Endothelial cell of umbilical vein (primary cell): ENCODE results near the gene KIF6. TPM values are rescaled to one million over a fixed set of nuclear protein-coding genes. Genes with fewer than 3 reads are reported as not detected.

Source experiments
- BruUV-seq: library from RNA; stranded (reverse); fragments of 400-500 nt; replicated peaks from 2 replicates; lab custom pipeline; 2021; lab: Mats Ljungman, UMichigan
- CTCF ChIA-PET: fragments of 300-600, 350-600 bp; sonication (Branson Sonifier 250); formaldehyde crosslinking; loops from one replicate; lab custom pipeline; 2021; ENCODE audit warnings: antibody characterized with exemption, inconsistent platforms; lab: Charles Lee
- POLR2A ChIA-PET: fragments of 300-600, 350-600 bp; sonication (Branson Sonifier 250); formaldehyde crosslinking; loops from one replicate; lab custom pipeline; 2021; ENCODE audit warnings: antibody characterized with exemption, inconsistent platforms; lab: Charles Lee
- DNase-seq: peaks from one replicate; pipeline ENCODE4 v3.0.0-alpha.2; 2011; ENCODE audit warnings: low read depth, low spot score
- FAIRE-seq: peaks from 2 replicates; lab custom pipeline; 2011; peaks lifted over from hg19 to GRCh38; lab: Jason Lieb, UNC
- H2AFZ ChIP-seq: 2 replicates; pipeline ENCODE4 v1.6.0; 2012; ENCODE audit warnings: low read depth, low read length, control low read depth, inconsistent platforms
- H3K27ac ChIP-seq: 2 replicates; pipeline ENCODE4 v1.5.1; 2011; ENCODE audit warnings: low read depth, mild to moderate bottlenecking, control low read depth, low read length, moderate library complexity; ENCODE audit not compliant: insufficient read depth
- H3K27me3 ChIP-seq, 2 experiments: 2 replicates each; pipeline versions ENCODE4 v1.6.0 to v1.6.1; 2011; ENCODE audit warnings: low read length in 2 of 2, mixed read lengths in 1 of 2; ENCODE audit not compliant: control insufficient read depth in 2 of 2, insufficient read depth in 2 of 2
- H3K36me3 ChIP-seq, 2 experiments: 2 replicates in 1 of 2; 3 replicates in 1 of 2; pipeline ENCODE4 v1.5.1; 2011; ENCODE audit warnings: low read length in 2 of 2, mild to moderate bottlenecking in 1 of 2, moderate library complexity in 1 of 2; ENCODE audit not compliant: control insufficient read depth in 2 of 2, insufficient read depth in 2 of 2; ENCODE audit errors: extremely low read depth in 1 of 2
- H3K4me1 ChIP-seq: 3 replicates; pipeline ENCODE4 v1.5.1; 2011; ENCODE audit warnings: mild to moderate bottlenecking, low read length; ENCODE audit not compliant: control insufficient read depth, insufficient read depth; ENCODE audit errors: extremely low read depth
- H3K4me2 ChIP-seq: 2 replicates; pipeline ENCODE4 v1.6.1; 2011; ENCODE audit warnings: low read length, control low read depth, mixed read lengths; ENCODE audit not compliant: insufficient read depth
- H3K4me3 ChIP-seq, 3 experiments: fragments of 200-600 bp in 1 of 3; sonication (generic), shearing (Covaris generic) in 1 of 3; replicated peaks in 1 of 3; 2 replicates each; pipeline ENCODE4 v1.5.1; 2011 to 2016; ENCODE audit warnings: control low read depth in 3 of 3, low read length in 3 of 3, mild to moderate bottlenecking in 2 of 3, inconsistent platforms in 1 of 3, low read depth in 1 of 3, moderate library complexity in 1 of 3; ENCODE audit not compliant: insufficient read depth in 1 of 3
- H3K79me2 ChIP-seq: 2 replicates; pipeline ENCODE4 v1.6.0; 2012; ENCODE audit warnings: low read length, inconsistent platforms; ENCODE audit not compliant: control insufficient read depth, insufficient read depth
- H3K9ac ChIP-seq: replicated peaks from 2 replicates; pipeline ENCODE3; 2011; ENCODE audit warnings: low read length, control low read depth; ENCODE audit not compliant: insufficient read depth; ENCODE audit errors: extremely low read depth
- H3K9me1 ChIP-seq: replicated peaks from 3 replicates; pipeline ENCODE4 v1.6.0; 2011; ENCODE audit warnings: mild to moderate bottlenecking, low read length; ENCODE audit not compliant: control insufficient read depth, insufficient read depth; ENCODE audit errors: extremely low read depth
- H3K9me3 ChIP-seq: replicated peaks from 2 replicates; pipeline ENCODE4 v1.5.1; 2012; ENCODE audit warnings: low read length, inconsistent platforms; ENCODE audit not compliant: control insufficient read depth, insufficient read depth
- H4K20me1 ChIP-seq: replicated peaks from 2 replicates; pipeline ENCODE3; 2011; ENCODE audit warnings: mild to moderate bottlenecking, low read length; ENCODE audit not compliant: control insufficient read depth, insufficient read depth; ENCODE audit errors: extremely low read depth
- EZH2 ChIP-seq: IDR thresholded peaks from 2 replicates; pipeline ENCODE4 v1.6.1; 2012; ENCODE audit warnings: borderline replicate concordance, low read depth, mild to moderate bottlenecking, moderate library complexity, low read length, inconsistent platforms; ENCODE audit not compliant: severe bottlenecking
- FOS ChIP-seq: IDR thresholded peaks from 2 replicates; pipeline ENCODE4 v1.6.1; 2011; ENCODE audit warnings: mild to moderate bottlenecking, low read length, moderate library complexity, borderline replicate concordance; ENCODE audit not compliant: insufficient read depth
- GATA2 ChIP-seq: IDR thresholded peaks from 2 replicates; pipeline ENCODE4 v1.7.0; 2011; ENCODE audit warnings: low read depth, mild to moderate bottlenecking, moderate library complexity, mixed read lengths, low read length; ENCODE audit not compliant: insufficient read length, insufficient read depth
- JUN ChIP-seq: IDR thresholded peaks from 2 replicates; pipeline ENCODE4 v1.6.1; 2011; ENCODE audit warnings: borderline replicate concordance, low read depth; ENCODE audit not compliant: insufficient read length, insufficient read depth
- MYC ChIP-seq: IDR thresholded peaks from one replicate; pipeline ENCODE4 v1.6.1; 2011; ENCODE audit warnings: mild to moderate bottlenecking, low read depth, low read length
- POLR2A ChIP-seq: IDR thresholded peaks from 2 replicates; pipeline ENCODE4 v1.6.1; 2012; ENCODE audit warnings: low read depth, mild to moderate bottlenecking, control low read depth, low read length
- POLR2AphosphoS5 ChIP-seq: IDR thresholded peaks from 2 replicates; pipeline ENCODE4 v1.6.1; 2012; ENCODE audit warnings: low read depth, mild to moderate bottlenecking, control low read depth, low read length, moderate library complexity; ENCODE audit not compliant: insufficient read depth
- dilution Hi-C: fragments of 300-500 bp; cut with MboI; formaldehyde crosslinking; loops from one replicate; pipeline ENCODE4 v1.15.0; 2019; ENCODE audit warnings: low sequenced_read_pairs; ENCODE audit not compliant: extremely low pct_ligation_motif_present
- intact Hi-C: fragments of 100-400 bp; cut with micrococcal nuclease; formaldehyde crosslinking; loops from one replicate; pipeline ENCODE4 v1.10.0; 2022
- polyA plus RNA-seq, 4 experiments: library from polyadenylated mRNA; depleted of rRNA in 3 of 4; stranded (reverse) in 3 of 4; unstranded in 1 of 4; fragments of >200 nt; gene quantifications; 2 replicates each; pipeline versions ENCODE4 v1.2.1 to v1.2.3, GENCODE V29; 2011 to 2012; ENCODE audit warnings: missing spikeins in 1 of 4
- total RNA-seq: library from RNA; stranded (reverse); gene quantifications from 2 replicates; pipeline ENCODE4 v1.2.3, GENCODE V29; 2021
- TF ChIP-seq, protein P1 (sequence below), 2 donors: IDR thresholded peaks; 1 replicate in 1 of 2; 2 replicates in 1 of 2; pipeline ENCODE4 v1.5.1; 2011; ENCODE audit warnings: low read length in 2 of 2, mild to moderate bottlenecking in 2 of 2, moderate library complexity in 2 of 2, control low read depth in 1 of 2, inconsistent platforms in 1 of 2, low read depth in 1 of 2; ENCODE audit not compliant: insufficient read depth in 1 of 2; ENCODE audit errors: extremely low read depth in 1 of 2
- TF ChIP-seq, protein P2 (sequence below): IDR thresholded peaks from 2 replicates; pipeline ENCODE4 v1.6.1; 2011; ENCODE audit not compliant: insufficient read depth, insufficient read length

Gene KIF6
- total and polyA plus RNA-seq, 2 donors (not counting 3 experiments of a cell fraction or from before 2014, with no cell fraction given) = not detected

DNA sequence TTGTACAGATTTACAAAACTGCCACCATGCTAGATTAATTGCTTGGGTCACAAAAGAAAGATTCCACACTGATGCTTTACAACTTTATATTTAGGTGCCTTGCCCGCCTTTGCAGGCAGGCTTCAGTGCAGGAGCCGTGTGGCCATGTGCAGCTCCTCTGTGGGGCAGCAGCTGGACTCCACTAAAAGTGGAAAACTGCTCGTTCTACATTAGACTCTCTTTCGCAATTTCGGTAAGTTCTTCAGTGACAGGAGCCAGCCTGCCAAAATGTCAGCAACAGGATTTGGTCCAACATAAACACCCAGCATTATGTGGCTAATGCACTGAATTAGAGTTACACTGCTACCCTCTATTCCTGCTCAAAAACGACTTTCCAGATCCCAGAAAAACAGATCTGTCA lies 228.3 kb downstream of the KIF6 start:
- POLR2A ChIA-PET = no interaction called here
- H3K4me1 ChIP-seq = no peaks in the 10 kb centered on the region
- no peak overlapping the region for H3K4me2 ChIP-seq
- intact Hi-C loops (loop anchor here (10.0 kb wide), 1 partner anchor 648 kb away; no protein-coding TSS in a partner anchor), dilution Hi-C loops (no loop called here)
- no peak for FAIRE-seq
- H3K9ac ChIP-seq = no peak overlapping the region
- H3K36me3 ChIP-seq = no peaks in the 10 kb centered on the region
- no peak overlapping the region for H2AFZ ChIP-seq
- no peak overlapping the region for H3K4me3 ChIP-seq
- TF ChIP-seq, protein P1, sequence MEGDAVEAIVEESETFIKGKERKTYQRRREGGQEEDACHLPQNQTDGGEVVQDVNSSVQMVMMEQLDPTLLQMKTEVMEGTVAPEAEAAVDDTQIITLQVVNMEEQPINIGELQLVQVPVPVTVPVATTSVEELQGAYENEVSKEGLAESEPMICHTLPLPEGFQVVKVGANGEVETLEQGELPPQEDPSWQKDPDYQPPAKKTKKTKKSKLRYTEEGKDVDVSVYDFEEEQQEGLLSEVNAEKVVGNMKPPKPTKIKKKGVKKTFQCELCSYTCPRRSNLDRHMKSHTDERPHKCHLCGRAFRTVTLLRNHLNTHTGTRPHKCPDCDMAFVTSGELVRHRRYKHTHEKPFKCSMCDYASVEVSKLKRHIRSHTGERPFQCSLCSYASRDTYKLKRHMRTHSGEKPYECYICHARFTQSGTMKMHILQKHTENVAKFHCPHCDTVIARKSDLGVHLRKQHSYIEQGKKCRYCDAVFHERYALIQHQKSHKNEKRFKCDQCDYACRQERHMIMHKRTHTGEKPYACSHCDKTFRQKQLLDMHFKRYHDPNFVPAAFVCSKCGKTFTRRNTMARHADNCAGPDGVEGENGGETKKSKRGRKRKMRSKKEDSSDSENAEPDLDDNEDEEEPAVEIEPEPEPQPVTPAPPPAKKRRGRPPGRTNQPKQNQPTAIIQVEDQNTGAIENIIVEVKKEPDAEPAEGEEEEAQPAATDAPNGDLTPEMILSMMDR (IDR thresholded peaks at IDR 0.05; ENCODE audit: extremely low read depth in 1 of 2, insufficient read depth in 1 of 2, low read depth in 1 of 2, low read length in 2 of 2) = no peak
- no peak for TF ChIP-seq GATA2
- no peaks in the 10 kb centered on the region for H3K9me3 ChIP-seq
- no peaks in the 10 kb centered on the region for H4K20me1 ChIP-seq
- BruUV-seq = no TSS peak
- H3K9me1 ChIP-seq = no peaks in the 10 kb centered on the region
- H3K27me3 ChIP-seq = no peaks in the 10 kb centered on the region
- CTCF ChIA-PET = no interaction called here
- no peak overlapping the region for H3K27ac ChIP-seq
- no peak for DNase-seq
- H3K79me2 ChIP-seq = no peaks in the 10 kb centered on the region

DNA sequence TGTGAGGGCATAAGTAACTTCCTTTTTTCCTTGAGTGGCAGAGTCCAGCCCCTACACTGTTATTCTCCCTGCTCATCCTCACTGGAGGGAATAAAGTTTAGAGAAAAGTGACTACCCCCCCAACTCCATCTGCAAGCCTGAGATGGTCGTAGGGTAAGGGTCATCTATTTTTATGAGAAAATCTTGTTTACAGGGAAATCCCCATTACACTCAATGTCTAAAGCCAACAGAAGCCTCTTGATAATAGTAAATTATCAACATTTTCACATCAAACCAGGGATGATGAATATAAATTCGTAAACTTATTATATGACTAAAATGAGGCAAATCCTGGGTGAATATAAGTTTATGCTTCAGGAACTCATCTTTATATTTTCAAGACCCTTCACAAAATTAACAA lies 228.8 kb downstream of the KIF6 start:
- Histone ChIP-seq H3K27me3 (no peaks in the 10 kb centered on the region), H3K9ac (no peak overlapping the region), H3K79me2 (no peaks in the 10 kb centered on the region), H3K9me1 (no peaks in the 10 kb centered on the region), H3K9me3 (no peaks in the 10 kb centered on the region), H4K20me1 (no peaks in the 10 kb centered on the region), H2AFZ (no peak overlapping the region), H3K4me1 (no peaks in the 10 kb centered on the region), H3K36me3 (no peaks in the 10 kb centered on the region), H3K27ac (no peak overlapping the region), H3K4me2 (no peak overlapping the region), H3K4me3 (no peak overlapping the region)
- ChIA-PET POLR2A (no interaction called here), CTCF (no interaction called here)
- dilution Hi-C loops (no loop called here), intact Hi-C loops (loop anchor here (10.0 kb wide), 1 partner anchor 648 kb away; no protein-coding TSS in a partner anchor)
- TF ChIP-seq JUN = no peak
- no peak for TF ChIP-seq FOS
- no peak for TF ChIP-seq POLR2A
- no peak for TF ChIP-seq MYC
- no peak for TF ChIP-seq EZH2
- TF ChIP-seq, protein P1 (IDR thresholded peaks at IDR 0.05; ENCODE audit: extremely low read depth in 1 of 2, insufficient read depth in 1 of 2, low read depth in 1 of 2, low read length in 2 of 2) = no peak
- TF ChIP-seq, protein P2, sequence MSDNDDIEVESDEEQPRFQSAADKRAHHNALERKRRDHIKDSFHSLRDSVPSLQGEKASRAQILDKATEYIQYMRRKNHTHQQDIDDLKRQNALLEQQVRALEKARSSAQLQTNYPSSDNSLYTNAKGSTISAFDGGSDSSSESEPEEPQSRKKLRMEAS = no peak
- no peak for TF ChIP-seq POLR2AphosphoS5
- no peak for TF ChIP-seq GATA2
- DNase-seq (no peak), FAIRE-seq (no peak)
- BruUV-seq = no TSS peak
